ENCODE results near the gene LBP.

DNA sequence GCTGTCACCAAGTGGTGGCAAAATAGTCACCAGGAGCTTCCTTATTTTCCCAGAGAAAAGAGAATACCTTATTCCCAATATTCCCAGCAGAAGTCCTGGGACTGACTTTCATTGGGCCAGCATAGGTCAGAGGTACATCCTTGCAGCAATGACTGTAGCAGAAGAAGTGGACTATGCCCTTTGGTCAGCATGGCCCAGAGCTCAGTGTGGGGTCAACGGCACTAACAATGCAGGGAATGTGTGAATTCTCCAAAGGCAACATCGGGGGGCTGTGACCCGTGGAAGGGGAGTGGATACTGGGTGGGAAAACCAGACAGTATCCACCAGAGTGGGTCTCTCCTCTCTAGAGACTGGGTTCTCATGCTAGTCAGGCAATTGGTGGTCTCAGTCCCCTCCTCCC, 15.6 kb upstream of the LBP start:
- TF ChIP-seq, protein P1, sequence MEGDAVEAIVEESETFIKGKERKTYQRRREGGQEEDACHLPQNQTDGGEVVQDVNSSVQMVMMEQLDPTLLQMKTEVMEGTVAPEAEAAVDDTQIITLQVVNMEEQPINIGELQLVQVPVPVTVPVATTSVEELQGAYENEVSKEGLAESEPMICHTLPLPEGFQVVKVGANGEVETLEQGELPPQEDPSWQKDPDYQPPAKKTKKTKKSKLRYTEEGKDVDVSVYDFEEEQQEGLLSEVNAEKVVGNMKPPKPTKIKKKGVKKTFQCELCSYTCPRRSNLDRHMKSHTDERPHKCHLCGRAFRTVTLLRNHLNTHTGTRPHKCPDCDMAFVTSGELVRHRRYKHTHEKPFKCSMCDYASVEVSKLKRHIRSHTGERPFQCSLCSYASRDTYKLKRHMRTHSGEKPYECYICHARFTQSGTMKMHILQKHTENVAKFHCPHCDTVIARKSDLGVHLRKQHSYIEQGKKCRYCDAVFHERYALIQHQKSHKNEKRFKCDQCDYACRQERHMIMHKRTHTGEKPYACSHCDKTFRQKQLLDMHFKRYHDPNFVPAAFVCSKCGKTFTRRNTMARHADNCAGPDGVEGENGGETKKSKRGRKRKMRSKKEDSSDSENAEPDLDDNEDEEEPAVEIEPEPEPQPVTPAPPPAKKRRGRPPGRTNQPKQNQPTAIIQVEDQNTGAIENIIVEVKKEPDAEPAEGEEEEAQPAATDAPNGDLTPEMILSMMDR (tag by site-specific recombination; IDR thresholded peaks at IDR 0.05), result no peak
- TF ChIP-seq ZBTB1 (tag by site-specific recombination; IDR thresholded peaks at IDR 0.05) (no peak), ZNF777 (tag by site-specific recombination; IDR thresholded peaks at IDR 0.05; ENCODE audit: borderline replicate concordance) (no peak), TRIM28 (IDR thresholded peaks at IDR 0.05; ENCODE audit: borderline replicate concordance, low read length) (no peak), ZNF140 (tag by site-specific recombination; IDR thresholded peaks at IDR 0.05) (no peak), ZNF174 (tag by site-specific recombination; IDR thresholded peaks at IDR 0.05) (no peak), ZNF138 (tag by site-specific recombination; IDR thresholded peaks at IDR 0.05; ENCODE audit: borderline replicate concordance) (no peak), SP7 (tag by site-specific recombination; IDR thresholded peaks at IDR 0.05) (no peak), TCF7L2 (IDR thresholded peaks at IDR 0.05; ENCODE audit: borderline replicate concordance, low read depth, low read length) (no peak), KLF16 (tag by site-specific recombination; IDR thresholded peaks at IDR 0.05) (no peak)
- TF ChIP-seq, protein P2, sequence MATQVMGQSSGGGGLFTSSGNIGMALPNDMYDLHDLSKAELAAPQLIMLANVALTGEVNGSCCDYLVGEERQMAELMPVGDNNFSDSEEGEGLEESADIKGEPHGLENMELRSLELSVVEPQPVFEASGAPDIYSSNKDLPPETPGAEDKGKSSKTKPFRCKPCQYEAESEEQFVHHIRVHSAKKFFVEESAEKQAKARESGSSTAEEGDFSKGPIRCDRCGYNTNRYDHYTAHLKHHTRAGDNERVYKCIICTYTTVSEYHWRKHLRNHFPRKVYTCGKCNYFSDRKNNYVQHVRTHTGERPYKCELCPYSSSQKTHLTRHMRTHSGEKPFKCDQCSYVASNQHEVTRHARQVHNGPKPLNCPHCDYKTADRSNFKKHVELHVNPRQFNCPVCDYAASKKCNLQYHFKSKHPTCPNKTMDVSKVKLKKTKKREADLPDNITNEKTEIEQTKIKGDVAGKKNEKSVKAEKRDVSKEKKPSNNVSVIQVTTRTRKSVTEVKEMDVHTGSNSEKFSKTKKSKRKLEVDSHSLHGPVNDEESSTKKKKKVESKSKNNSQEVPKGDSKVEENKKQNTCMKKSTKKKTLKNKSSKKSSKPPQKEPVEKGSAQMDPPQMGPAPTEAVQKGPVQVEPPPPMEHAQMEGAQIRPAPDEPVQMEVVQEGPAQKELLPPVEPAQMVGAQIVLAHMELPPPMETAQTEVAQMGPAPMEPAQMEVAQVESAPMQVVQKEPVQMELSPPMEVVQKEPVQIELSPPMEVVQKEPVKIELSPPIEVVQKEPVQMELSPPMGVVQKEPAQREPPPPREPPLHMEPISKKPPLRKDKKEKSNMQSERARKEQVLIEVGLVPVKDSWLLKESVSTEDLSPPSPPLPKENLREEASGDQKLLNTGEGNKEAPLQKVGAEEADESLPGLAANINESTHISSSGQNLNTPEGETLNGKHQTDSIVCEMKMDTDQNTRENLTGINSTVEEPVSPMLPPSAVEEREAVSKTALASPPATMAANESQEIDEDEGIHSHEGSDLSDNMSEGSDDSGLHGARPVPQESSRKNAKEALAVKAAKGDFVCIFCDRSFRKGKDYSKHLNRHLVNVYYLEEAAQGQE (tag by site-specific recombination; IDR thresholded peaks at IDR 0.05), result no peak
